ENCODE results near the gene SLC6A12.

- TF ChIP-seq CTCF (IDR thresholded peaks at IDR 0.05) (no peak), POLR2A (IDR thresholded peaks at IDR 0.05) (no peak)
Observed at GRCh38 chr12:179131-179884, 34.6 kb downstream of the SLC6A12 start.

All from uterus (tissue), 2 donors.